SHP77 (cell line): Measurements from ENCODE around the gene CASKIN2.
A peak's percentile ranks its signal among the peaks of the same experiment; 100 is the strongest.

ENCODE experiments used
- DNase-seq, 2 experiments: peaks; one replicate each; lab custom pipeline; 2025; lab: John Stamatoyannopoulos, UW

CASKIN2 gene, protein sequence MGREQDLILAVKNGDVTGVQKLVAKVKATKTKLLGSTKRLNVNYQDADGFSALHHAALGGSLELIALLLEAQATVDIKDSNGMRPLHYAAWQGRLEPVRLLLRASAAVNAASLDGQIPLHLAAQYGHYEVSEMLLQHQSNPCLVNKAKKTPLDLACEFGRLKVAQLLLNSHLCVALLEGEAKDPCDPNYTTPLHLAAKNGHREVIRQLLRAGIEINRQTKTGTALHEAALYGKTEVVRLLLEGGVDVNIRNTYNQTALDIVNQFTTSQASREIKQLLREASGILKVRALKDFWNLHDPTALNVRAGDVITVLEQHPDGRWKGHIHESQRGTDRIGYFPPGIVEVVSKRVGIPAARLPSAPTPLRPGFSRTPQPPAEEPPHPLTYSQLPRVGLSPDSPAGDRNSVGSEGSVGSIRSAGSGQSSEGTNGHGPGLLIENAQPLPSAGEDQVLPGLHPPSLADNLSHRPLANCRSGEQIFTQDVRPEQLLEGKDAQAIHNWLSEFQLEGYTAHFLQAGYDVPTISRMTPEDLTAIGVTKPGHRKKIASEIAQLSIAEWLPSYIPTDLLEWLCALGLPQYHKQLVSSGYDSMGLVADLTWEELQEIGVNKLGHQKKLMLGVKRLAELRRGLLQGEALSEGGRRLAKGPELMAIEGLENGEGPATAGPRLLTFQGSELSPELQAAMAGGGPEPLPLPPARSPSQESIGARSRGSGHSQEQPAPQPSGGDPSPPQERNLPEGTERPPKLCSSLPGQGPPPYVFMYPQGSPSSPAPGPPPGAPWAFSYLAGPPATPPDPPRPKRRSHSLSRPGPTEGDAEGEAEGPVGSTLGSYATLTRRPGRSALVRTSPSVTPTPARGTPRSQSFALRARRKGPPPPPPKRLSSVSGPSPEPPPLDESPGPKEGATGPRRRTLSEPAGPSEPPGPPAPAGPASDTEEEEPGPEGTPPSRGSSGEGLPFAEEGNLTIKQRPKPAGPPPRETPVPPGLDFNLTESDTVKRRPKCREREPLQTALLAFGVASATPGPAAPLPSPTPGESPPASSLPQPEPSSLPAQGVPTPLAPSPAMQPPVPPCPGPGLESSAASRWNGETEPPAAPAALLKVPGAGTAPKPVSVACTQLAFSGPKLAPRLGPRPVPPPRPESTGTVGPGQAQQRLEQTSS (N-terminal part only)

DNA sequence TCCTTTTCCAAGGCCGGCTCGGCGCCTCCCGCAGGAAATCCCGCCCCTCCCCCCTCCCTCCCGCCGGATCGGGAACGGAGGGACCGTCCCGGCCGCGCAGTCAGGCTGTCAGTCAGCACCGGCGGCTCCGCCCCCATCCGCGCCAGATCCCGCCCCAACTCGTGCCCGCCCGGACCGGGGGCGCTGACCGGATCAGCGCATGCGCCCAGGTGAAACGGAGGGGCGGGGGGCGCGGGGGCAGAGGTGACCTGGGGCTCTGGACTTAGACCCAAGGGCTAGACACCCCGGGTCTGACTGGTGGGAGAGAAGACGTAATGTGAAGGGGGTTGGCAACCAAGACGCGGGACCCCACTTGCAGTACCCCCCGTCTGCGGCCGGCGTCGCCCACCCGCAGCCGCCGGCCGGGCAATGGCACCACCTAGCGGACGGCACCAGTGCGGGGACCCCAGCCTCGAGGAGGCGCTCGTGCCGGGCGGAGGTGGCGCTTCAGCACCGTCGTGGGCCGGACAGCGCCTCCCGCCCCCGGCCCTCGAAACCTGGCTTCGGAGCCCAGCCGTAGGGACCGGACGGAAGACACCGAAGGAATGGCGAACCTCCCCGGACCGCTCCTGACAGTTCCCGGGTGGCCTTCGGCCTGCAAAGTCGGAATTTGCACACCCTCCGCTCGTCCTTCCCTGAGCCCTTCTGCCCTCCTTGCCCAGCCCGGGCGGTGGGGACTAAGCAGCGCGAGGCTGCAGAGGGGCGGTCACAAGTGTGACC, at the start of gene CASKIN2:
Gene CASKIN2 (minus strand): TSS at position 42 of the 759 bp plus-strand sequence. CDS start 1,733 bp downstream, outside the sequence.
- peak; percentile 90 to 92 for DNase-seq

DNA sequence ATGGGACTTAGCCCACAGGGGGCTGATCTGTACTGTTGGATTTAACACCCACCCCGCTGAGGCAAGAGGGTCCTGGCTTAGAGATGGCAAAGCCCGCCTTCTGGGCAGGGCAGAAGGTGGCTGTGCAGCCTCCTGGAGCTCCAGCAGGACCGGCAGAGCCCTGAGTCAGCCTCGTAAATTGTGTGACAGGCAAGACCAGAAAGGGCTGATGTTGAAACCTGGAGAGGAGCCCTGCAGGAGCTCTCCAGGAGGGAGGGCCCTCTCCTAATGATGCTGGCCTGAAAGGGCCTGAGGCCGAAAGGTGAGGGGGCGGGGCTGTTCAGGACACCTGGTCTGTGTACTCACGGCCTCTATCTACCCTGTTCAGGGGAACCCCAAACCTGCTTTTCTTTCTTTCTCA, 49.7 kb upstream of the CASKIN2 start:
- DNase-seq, result no peak

DNA sequence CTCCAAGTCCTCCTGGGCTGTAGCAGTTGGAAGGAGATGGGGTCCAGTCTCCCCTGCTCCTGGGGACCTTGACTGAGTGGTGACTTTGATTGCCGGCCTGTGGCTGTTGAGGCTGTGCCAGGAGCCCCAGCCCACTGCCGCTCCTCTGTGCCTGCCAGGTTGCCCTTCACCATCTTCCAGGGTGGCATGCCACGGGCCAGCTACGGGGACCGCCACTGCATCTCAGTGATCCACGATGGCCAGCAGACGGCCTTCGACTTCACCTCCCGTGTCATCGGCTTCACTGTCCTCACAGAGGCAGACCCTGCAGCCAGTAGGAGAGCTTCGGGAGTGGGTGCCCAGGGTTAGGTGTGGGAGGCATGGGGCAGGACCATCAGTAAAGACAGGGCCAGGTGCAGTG, 48.9 kb upstream of the CASKIN2 start:
- DNase-seq, result no peak

DNA sequence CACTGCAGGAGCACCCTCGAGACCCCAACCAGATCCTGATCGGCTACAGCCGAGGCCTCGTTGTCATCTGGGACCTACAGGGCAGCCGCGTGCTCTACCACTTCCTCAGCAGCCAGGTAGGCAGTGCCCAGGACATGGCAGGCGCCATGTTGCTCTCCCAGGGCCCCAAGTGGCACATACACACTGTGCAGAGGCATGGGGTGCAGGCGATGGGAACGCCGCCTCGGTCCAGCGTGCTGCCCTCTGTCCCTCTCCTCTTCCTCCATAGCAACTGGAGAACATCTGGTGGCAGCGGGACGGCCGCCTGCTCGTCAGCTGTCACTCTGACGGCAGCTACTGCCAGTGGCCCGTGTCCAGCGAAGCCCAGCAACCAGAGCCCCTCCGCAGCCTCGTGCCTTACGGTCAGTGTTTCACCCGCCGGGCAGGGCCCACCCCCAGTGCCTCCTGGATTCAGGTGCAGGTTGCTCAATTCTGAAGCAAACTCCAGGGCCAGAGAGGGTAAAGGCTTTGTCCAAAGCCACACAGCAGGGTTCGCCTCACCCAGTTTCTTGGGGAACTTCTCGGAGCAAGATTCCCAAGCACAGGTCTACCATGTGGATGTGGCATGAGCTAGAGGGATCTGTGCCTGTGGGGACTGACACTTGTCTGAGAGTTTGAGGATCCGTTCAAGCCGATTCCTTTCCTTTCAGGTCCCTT, 47.9 kb upstream of the CASKIN2 start:
- no peak for DNase-seq

DNA sequence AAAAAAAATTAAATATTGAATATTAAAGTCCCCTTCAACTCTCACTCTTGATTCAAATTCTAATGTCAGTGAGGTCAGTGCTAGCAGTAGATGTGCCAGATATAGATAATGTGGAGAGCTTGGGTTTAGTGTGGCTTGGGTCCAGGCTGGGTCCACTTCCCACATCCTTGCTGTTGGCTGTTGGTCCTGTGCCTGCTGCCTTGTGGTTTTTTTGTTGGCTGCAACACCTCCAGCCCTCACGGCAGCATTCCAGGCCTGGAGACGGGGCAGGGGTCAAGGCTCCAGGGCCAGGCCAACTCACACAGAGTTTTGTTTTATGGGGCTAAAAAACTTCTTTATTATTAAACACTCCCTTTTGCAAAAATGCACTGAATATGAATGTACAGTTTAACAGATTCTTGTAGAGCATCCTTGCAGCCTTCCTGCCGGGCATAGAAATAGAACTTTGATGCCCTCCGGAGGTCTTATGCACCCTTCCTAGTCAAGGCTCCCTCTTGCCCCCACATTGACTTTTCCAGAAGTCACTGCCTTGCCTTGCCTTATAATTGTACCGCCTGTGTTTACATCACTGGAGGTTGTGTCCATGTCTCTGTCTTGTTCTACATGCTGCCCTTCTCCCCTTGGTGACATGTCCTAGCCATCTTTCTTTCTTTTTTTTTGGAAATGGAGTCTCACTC, 46.7 kb upstream of the CASKIN2 start:
- no peak for DNase-seq

DNA sequence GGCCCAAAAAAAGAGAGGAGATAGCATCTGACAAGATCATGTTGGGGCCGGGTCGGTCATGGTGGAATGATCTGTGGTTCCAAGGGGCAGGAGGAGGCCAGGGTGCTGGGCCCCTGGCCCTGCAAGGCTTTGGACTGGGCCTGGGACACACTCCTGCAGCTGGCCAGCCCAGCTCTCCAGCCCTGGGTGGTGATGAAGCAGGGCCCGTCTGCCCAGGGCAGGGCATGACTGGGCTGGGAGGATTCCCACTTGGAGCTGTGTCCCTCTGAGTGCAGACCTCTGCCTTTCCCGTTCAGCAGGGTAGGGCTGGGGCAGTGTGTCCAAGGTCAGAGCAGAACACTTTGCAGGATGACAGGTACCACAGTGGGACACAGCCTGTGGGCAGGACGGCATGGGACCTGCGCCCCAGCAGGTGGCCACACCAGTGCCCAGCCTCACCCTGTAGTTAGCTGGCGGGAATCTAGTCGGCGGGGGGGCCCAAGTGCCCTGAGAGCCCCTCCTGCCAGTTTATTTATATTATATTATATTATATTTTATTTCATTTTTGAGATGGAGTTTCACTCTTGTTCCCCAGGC, 44.7 kb upstream of the CASKIN2 start:
- no peak for DNase-seq

DNA sequence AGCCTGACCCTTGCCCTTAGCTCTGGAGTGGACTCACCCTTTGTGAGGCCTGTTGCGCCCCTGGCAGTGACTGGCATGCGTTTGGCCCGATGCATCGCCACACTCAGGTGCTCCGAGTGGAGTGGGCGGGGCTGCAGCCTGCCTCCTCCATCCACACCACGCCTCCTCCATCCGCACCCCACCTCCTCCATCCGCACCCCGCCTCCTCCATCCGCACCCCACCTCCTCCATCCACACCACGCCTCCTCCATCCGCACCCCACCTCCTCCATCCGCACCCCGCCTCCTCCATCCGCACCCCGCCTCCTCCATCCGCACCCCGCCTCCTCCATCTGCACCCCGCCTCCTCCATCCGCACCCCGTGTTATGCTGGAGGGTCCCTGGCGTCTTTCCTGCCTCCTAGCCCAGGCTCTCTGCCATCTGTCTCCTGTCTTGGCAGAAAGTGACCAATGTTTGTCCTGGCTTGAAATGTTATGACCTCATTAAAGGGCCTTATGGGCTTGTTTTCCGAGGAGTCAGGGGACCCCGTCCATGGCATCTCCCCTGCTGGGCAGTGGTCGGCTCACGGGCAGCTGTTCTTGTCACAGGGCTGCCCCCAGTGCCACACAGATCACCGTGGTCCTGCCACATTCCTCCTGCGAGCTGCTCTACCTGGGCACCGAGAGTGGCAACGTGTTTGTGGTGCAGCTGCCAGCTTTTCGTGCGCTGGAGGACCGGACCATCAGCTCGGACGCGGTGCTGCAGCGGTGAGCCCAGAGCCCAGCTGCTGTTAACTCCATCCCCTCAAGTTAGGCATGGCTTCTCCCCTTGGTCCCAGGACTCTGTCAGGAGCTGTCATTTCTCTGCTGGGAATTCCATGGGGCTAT, 43.6 kb upstream of the CASKIN2 start:
- DNase-seq, result no peak

DNA sequence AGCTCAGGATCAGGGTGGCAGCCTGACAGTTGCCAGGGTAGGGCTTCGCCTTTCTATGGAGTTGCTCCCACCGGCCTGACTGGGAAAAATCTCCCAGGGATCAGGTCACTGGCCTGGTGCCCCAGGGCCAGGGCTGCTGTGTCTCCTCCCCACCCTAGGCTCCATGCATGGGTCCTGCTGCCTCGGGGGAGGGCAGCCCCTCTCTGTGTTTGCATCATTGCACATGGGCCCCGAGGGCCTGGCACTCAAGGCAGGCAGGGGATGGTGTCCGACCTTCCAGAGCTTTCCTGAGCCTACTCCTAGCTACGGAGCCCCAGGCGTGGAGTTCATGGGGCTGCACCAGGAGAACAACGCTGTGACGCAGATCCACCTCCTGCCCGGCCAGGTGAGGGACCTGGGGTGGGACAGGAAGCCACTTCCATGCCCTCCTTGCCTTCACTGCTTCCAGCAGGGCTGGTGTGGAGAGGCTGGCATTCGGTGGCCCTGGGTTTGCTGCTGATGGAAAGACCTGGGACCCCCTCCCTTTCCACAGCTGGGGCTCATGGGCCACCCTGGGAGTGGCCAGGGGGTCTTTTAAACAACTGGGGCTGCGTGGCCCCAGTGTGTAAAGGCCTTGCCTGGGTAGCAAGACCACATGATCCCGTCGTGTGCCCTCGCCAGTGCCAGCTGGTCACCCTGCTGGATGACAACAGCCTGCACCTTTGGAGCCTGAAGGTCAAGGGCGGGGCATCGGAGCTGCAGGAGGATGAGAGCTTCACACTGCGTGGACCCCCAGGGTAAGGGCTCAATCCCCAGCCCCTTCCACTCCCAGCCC, 42.7 kb upstream of the CASKIN2 start:
- DNase-seq, result no peak

DNA sequence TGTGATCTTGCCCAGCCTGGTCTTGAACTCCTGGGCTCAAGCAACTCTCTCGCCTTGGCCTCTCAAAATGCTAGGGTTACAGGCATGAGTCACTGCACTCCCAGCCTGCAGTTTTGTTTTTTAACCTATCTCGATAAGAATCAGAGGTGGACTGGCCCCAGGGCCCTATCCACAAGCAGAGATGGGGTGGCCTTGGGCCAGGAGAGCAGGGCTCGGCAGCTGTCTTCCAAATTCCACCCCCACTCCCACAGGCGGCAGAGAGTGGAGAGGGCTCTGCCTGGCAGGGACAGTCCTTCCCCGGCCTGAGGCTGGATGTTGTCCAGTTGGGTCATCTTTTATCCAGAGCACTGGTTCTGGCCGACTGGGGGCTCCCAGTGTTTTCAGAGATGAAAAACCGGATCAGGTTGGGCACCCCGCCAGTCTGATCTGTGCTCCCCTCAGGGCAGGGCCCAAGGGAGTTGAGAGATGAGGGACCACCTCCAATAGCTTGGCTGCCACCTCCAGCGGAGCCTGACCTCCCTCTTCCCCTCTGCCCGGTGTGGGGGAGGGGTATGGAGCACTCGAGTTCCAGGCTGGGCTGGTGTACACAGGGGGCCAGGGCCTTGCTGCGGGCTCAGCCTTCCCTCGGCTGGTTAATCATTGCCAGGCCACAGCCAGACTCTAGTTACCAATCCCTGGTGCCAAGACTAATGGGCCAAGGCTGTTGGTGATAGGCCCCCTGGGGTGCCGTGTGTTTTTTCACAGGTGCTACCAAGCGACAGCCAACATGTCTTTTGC, 41.9 kb upstream of the CASKIN2 start:
- DNase-seq, result no peak

DNA sequence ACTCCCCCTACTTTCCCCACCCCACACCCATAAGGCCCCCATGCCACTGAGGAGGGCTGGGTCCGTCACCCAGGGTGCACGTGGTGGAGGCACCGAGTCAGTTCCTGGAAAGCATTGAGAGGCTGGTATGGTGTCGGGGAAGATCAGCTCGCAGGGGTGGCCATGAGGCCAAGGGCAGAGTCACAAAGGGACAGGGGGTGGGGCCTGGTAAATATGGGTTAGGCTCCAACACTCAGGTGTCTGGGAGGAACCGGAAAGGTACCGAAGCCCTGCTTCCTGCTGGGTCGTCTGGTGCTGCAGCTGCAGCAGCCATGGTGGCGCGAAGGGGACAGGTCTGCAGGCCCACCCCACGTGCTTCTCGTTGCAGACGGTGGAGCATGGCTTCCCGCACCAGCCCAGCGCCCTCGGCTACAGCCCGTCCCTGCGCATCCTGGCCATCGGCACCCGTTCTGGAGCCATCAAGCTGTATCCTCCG, 40.4 kb upstream of the CASKIN2 start:
- no peak for DNase-seq

DNA sequence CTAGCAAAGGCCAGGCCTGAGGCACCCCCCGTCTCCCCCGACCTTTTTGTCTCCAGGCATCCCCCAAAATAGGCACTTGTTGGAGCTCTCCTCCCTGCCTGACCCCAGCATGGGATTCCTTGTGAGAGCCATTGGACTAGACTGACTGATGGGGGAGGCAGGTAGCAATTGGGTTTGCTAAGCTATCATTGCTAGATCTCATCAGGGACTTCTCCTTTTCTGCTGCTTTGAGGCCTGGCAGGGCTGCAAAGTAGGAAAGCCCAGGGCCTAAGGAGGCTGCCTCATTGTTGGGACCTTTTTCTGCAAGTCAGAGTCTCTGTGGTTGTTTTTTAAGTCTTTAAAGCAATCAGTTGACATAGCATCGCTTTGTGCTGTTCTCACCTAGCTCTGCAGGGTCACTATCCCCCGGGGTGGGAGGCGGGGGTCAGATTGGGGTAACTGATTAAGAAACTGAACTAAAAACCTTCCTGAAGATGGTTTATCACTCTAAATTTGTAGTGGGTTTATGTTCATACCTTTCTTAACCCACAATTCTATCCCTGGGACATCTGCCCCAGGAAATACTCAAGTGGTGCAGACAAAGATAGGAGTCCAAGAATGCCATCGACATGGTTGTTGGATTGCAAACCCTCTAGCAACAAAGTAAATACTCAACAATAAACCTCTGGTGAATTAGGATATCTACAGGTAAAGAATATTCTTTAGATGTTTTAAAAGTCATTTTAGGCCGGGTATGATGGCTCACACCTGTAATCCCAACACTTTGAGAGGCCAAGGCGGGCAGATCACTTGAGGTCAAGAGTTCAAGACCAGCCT, 38.2 kb upstream of the CASKIN2 start:
- DNase-seq, result no peak

DNA sequence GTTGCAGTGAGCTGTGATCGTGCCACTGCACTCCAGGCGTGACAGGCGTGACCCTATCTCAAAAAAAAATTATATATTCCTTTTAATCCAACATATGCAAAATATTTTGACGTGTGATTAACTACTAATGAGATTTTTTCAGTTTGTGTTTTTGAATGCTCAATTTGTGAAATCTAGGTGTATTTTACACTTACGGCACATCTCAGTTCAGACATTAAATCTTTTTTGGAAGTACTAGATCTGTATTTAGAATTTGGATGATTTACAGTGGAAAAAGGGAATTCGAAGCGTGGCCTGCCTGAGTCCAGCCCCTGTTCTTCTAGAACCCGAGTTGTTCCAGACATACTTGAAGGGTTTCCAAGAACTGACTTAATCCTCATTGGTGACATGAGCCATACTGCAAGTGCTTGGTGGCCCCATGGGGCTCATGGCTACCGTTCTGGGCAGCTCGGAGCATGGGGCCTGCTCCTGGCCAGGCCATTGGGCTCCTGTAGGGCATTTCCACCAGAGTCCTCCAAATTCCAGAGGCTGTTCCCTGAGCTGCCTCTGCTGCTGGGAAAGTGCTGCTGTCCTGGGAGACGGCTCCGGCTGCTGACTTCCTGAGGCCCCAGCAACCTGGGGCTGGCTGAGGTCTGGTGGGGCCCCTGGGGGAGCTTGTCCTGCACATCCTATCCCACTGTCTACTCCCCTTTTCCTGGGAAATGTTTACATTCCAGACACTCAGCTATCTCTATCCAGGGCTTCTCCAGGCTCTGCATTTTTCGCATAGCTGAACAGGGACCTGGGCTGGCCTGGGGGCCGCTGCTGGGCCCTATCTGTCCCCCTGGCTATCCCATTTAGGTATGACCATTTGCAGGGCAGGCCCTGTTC, 37.3 kb upstream of the CASKIN2 start:
- DNase-seq, result no peak

DNA sequence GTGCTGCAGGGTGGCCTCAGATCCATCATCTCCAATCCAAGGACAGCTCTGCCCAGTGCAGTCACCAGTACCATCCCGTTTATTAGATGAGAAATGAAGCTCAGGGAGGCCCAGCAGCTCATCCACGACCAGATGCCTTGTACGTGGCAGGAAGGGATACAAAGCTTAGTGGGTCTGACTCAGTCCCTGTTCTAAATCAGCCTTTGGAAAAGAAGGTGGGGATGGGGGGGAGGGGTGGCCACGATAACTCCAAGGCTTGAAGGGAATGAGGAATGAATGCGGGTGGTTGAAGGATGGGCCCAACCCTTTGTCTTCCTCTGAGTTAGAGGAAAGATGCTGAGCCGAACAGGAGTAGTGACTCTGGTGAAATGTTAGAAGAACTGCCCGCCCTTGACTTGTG, 35.9 kb upstream of the CASKIN2 start:
- no peak for DNase-seq

DNA sequence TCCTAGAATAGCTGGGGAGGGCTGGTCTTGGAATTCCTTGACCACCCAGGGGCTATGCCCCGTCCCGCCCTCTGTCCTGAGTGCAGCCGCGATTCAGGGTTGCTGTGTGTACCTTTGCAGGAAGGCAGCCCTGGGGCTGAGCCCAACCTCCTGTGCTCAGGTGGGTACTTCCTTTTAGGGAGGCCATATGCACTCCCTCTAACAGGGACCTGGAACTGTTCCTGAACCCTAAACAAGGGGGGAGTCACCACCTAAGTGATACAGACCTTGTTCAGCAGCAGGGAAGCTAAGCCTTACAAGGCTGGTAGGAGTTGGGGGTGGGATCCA, 34.8 kb upstream of the CASKIN2 start:
- DNase-seq, result no peak

DNA sequence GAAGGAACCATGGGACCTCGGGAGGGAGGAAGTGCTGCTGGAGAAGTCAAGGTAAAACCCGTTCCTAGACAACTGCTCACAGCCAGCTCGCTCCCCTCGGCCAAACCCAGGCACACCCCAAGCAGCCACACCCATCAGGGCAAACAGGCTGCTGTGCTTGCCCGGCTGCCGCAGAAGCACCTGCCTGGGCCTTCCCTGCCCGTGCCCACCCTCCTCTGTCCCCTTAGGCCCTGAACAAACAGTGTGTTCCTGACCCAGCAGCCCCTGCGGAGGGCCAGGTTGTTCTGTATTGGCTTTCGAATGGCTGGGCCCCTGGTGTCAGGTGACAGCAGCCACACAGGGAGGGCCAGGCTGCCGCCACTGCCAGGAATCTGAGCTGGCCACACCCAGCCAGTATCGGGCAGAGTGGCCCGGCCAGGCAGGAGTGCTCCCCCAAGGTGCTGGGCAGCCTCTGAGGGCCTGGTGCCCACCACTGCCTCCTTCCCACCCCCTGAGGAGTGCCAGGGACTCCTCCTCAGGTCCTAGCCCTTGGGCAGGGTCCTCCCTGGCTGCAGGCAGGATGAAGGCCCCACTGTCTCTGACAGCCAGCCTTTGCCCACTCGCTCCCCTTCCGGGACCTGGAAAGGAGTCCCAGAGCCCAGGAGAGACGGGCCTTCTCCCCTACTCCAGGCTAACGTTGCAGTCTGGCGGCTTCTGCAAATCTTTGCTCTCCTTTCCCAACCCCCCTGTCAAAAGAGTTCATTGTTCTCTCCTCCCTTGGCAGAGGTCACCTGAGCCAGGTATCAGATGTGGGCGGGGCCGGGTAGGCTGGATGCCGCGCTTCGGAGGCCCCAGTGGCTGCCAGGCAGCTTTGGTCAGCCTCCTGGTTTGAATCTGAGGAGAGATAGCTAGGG, 34.2 kb upstream of the CASKIN2 start:
- DNase-seq, result peak; percentile 92 to 98
